Adrenal gland (tissue), 12 donors: ENCODE data around the gene SDHAF2. TPM values are rescaled to one million over a fixed set of nuclear protein-coding genes. Genes with fewer than 3 reads are reported as not detected.

Experiments used
- DNase-seq, 7 donors: peaks; one replicate each; pipeline ENCODE4 v3.0.0-alpha.2; 2019 to 2020
- H3K27ac ChIP-seq, 5 donors: fragments of 200-600 bp; sonication (generic) in 4 of 5; 1 replicate in 3 of 5; 2 replicates in 2 of 5; pipeline versions ENCODE4 v1.5.1 to v1.8.0; 2016 to 2020; ENCODE audit warnings: mild to moderate bottlenecking in 1 of 5
- H3K27me3 ChIP-seq: fragments of 200-600 bp; 2 replicates; pipeline ENCODE4 v1.8.0; 2021
- H3K36me3 ChIP-seq, 2 donors: fragments of 200-600 bp; replicated peaks in 1 of 2; 1 replicate in 1 of 2; 2 replicates in 1 of 2; pipeline versions ENCODE4 v1.5.1 to v1.8.0; 2018 to 2022
- H3K4me1 ChIP-seq, 2 donors: fragments of 200-600 bp; replicated peaks in 1 of 2; 1 replicate in 1 of 2; 2 replicates in 1 of 2; pipeline versions ENCODE4 v1.5.1 to v1.8.0; 2018 to 2021
- H3K4me3 ChIP-seq, 4 donors: fragments of 200-600 bp; sonication (generic) in 3 of 4; one replicate each; pipeline ENCODE4 v1.5.1; 2016 to 2018
- H3K9me3 ChIP-seq, 3 donors: fragments of 200-600 bp; sonication (generic) in 1 of 3; replicated peaks in 1 of 3; 1 replicate in 2 of 3; 2 replicates in 1 of 3; pipeline versions ENCODE4 v1.5.1 to v1.8.0; 2016 to 2021
- POLR2A ChIP-seq, 2 donors: fragments of 450-650 bp; IDR thresholded peaks; one replicate each; pipeline ENCODE4 v1.6.1; 2017; ENCODE audit warnings: antibody characterized with exemption in 2 of 2, mild to moderate bottlenecking in 2 of 2, moderate library complexity in 1 of 2
- WGBS, 4 donors: extraction: QIAGEN DNeasy Blood & Tissue Kit in 2 of 4; methylation state at CpG; one replicate each; pipeline versions ENCODE4 v1.1.5 to v1.1.7; 2013 to 2017; 5-methylcytosine and 5-hydroxymethylcytosine counted together
- intact Hi-C, 2 donors: fragments of 100-400 bp; cut with DNase I; formaldehyde crosslinking; loops; one replicate each; pipeline versions ENCODE4 v1.14.1 to v1.15.0; 2022 to 2023
- polyA plus RNA-seq, 3 donors: library from polyadenylated mRNA; stranded (reverse); fragments of 200-250 nt in 2 of 3; fragments of 350-450 nt in 1 of 3; fragmentation: Illumina TruSeq in 1 of 3; extraction: RNeasy Lipid Tissue Mini Kit (QIAGEN cat#74804) in 1 of 3; gene quantifications; one replicate each; pipeline ENCODE4 v1.2.3, GENCODE V29; 2013 to 2014
- total RNA-seq, 9 donors: library from RNA; depleted of rRNA in 4 of 9; stranded (reverse); fragments of >200 nt in 4 of 9; fragments of 120-200 nt in 1 of 9; fragmentation: NEBNext Ultra II Directional in 1 of 9; extraction: Animal tissue kit (Norgen Biotek cat#: 25700) in 1 of 9; gene quantifications; one replicate each; pipeline versions ENCODE4 v1.1.0 to v1.2.4, GENCODE V29; 2013 to 2023
- TF ChIP-seq, protein P1 (sequence below), 6 experiments: fragments of 450-650 bp in 4 of 6; fragments of 200-600 bp in 2 of 6; sonication (generic) in 1 of 6; IDR thresholded peaks; 1 replicate in 5 of 6; 2 replicates in 1 of 6; pipeline versions ENCODE4 v1.5.1 to v1.8.0; 2016 to 2021; ENCODE audit warnings: antibody characterized with exemption in 6 of 6, mild to moderate bottlenecking in 2 of 6, moderate library complexity in 1 of 6
- donor health status: healthy with polysubstance abuse.
- donor health status: Bipolar disorder and iron deficiency.
- donor health status: DM: yes; HTN: yes; CAD: no.
- donor health status: DM: no; HTN: no; CAD: no.
- donor health status: DM: no; HTN: no; CAD: no.
- donor health status: DM: yes; HTN: yes; CAD: no.

SDHAF2 gene
- total and polyA plus RNA-seq, 12 donors: 28.0 to 69.6 (median 47.9) TPM

DNA sequence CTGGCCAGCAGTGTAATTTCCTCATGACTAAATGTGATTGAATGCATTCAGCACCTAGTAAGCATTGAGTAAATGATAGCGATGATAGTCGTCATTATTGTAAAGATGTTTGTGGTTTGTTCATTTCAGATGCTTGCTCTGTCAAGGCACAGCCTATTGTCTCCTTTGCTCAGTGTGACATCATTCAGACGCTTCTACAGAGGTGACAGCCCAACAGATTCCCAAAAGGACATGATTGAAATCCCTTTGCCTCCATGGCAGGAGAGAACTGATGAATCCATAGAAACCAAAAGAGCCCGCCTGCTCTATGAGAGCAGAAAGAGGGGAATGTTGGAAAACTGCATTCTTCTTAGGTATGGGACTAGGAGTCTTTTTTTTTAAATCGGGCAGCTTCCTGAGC lies 7.6 kb downstream of the SDHAF2 start:
- Histone ChIP-seq H3K27me3 (no peaks in the 10 kb centered on the region), H3K4me3 (no peak overlapping the region), H3K9me3 (no peaks in the 10 kb centered on the region), H3K27ac (no peak overlapping the region), H3K4me1 (peaks cover 0 to 12% of the 10 kb centered on the region in 2 donors), H3K36me3 (peaks cover 0 to 47% of the 10 kb centered on the region in 2 donors)
- intact Hi-C loops: no loop called here
- WGBS, 4 donors: 93 to 97% (median 95%) methylated on average over 5 of the region's 5 CpGs
- DNase-seq: no peak
- TF ChIP-seq POLR2A (IDR thresholded peaks at IDR 0.05): no peak
- TF ChIP-seq, protein P1, sequence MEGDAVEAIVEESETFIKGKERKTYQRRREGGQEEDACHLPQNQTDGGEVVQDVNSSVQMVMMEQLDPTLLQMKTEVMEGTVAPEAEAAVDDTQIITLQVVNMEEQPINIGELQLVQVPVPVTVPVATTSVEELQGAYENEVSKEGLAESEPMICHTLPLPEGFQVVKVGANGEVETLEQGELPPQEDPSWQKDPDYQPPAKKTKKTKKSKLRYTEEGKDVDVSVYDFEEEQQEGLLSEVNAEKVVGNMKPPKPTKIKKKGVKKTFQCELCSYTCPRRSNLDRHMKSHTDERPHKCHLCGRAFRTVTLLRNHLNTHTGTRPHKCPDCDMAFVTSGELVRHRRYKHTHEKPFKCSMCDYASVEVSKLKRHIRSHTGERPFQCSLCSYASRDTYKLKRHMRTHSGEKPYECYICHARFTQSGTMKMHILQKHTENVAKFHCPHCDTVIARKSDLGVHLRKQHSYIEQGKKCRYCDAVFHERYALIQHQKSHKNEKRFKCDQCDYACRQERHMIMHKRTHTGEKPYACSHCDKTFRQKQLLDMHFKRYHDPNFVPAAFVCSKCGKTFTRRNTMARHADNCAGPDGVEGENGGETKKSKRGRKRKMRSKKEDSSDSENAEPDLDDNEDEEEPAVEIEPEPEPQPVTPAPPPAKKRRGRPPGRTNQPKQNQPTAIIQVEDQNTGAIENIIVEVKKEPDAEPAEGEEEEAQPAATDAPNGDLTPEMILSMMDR (IDR thresholded peaks at IDR 0.05): no peak

DNA sequence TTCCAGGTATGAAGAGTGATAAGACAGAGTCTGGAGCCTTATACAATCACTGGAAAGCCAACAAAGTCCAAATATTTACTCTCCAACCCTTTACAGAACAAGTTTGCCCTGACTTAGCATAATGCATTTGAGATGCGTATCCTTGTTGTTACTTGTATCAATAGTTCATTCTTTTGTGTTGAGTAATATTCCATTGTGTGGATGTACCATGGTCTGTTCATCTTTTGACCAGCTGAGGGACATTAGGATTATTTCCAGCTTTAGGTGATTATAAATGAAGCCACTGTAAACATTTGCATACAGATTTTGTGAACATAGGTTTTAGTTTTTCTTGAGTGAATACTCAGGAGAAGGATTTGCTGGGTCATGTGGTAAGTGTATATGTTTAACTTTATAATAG lies 9.7 kb downstream of the SDHAF2 start:
- TF ChIP-seq, protein P1 (IDR thresholded peaks at IDR 0.05): no peak
- TF ChIP-seq POLR2A (IDR thresholded peaks at IDR 0.05): no peak
- 91 to 100% (median 96%) methylated on average over 1 of the region's 1 CpG for WGBS, 4 donors
- no peak for DNase-seq
- intact Hi-C loops: loop anchor here in 1 of 2 donors (10.0 kb wide), 1 partner anchor 195 kb away; no protein-coding TSS in a partner anchor
- no peaks in the 10 kb centered on the region for H3K27me3 ChIP-seq
- no peak overlapping the region for H3K4me3 ChIP-seq
- H3K27ac ChIP-seq: no peak overlapping the region
- H3K4me1 ChIP-seq: peaks cover 0 to 12% of the 10 kb centered on the region in 2 donors
- H3K9me3 ChIP-seq: no peaks in the 10 kb centered on the region
- peaks cover 0 to 47% of the 10 kb centered on the region in 2 donors for H3K36me3 ChIP-seq

DNA sequence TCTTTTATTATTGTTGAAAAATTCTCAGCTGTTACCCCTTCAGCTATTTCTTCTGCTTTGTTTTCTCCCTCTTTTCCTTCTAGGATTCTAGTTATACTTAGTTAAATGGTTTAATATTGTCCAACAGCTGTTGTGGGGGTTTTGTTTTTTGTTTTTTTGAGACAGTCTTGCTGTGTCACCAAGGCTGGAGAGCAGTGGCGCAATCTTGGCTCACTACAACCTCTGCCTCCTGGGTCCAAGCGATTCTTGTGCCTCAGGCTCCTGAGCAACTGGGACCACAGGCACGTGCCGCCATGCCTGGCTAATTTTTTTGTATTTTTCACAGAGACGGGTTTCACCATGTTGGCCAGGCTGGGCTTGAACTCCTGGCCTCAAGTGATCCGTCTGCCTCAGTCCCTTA lies 12.7 kb downstream of the SDHAF2 start:
- peaks cover 0 to 17% of the 10 kb centered on the region in 2 donors for H3K4me1 ChIP-seq
- intact Hi-C loops: loop anchor here in 1 of 2 donors (10.0 kb wide), 1 partner anchor 192 kb away; no protein-coding TSS in a partner anchor
- peaks cover 0 to 56% of the 10 kb centered on the region in 2 donors for H3K36me3 ChIP-seq
- no peaks in the 10 kb centered on the region for H3K27me3 ChIP-seq
- no peak overlapping the region for H3K4me3 ChIP-seq
- H3K9me3 ChIP-seq: no peaks in the 10 kb centered on the region
- TF ChIP-seq, protein P1 (IDR thresholded peaks at IDR 0.05): no peak
- no peak for TF ChIP-seq POLR2A (IDR thresholded peaks at IDR 0.05)
- WGBS, 4 donors: 87 to 96% (median 91%) methylated on average over 6 of the region's 6 CpGs
- no peak for DNase-seq
- no peak overlapping the region for H3K27ac ChIP-seq

DNA sequence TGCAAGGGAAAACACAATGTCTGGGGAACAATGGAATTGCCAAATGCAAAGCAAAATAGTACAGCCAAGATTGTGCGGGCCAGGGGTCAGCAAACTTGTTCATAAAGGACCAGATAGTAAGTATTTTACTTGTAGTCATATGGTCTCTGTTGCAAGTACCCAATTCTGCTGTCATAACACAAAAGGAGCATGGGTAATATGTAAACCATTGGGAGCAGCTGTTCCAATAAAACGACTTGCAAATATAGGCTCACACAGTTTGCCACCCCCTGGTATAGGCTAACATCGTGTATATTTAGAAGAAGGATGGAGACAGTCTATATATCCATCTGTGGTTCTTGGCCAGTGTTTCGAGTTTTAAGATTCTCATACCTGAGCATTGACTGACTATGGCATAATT lies 15.6 kb downstream of the SDHAF2 start:
- DNase-seq: no peak
- no peaks in the 10 kb centered on the region for H3K9me3 ChIP-seq
- no peaks in the 10 kb centered on the region for H3K27me3 ChIP-seq
- no peak overlapping the region for H3K4me3 ChIP-seq
- TF ChIP-seq, protein P1 (IDR thresholded peaks at IDR 0.05): no peak
- TF ChIP-seq POLR2A (IDR thresholded peaks at IDR 0.05): no peak
- H3K27ac ChIP-seq: peak overlapping the region in 2 of 5 donors; percentile 30 to 57
- peaks cover 0 to 46% of the 10 kb centered on the region in 2 donors for H3K36me3 ChIP-seq
- H3K4me1 ChIP-seq: peaks cover 0 to 27% of the 10 kb centered on the region in 2 donors
- 85 to 88% (median 87%) methylated on average over 4 of the region's 4 CpGs for WGBS, 4 donors
- intact Hi-C loops: loop anchor here in 1 of 2 donors (10.0 kb wide), 1 partner anchor 189 kb away; no protein-coding TSS in a partner anchor
